ENCODE measurements around the gene XYLT2.

- TF ChIP-seq CTCF (IDR thresholded peaks at IDR 0.05) (no peak), POLR2A (IDR thresholded peaks at IDR 0.05) (no peak)
Observed at GRCh38 chr17:50299776-50300175, 46.1 kb upstream of the XYLT2 start.

Data from testis (tissue), 2 donors.